Ovary (tissue), 3 donors: ENCODE results near the gene CHMP5.

Experiments used
- CTCF ChIP-seq, 3 donors: fragments of 450-650 bp in 2 of 3; fragments of 200-600 bp in 1 of 3; IDR thresholded peaks; one replicate each; pipeline versions ENCODE4 v1.5.1 to v1.8.0; 2016 to 2022; ENCODE audit warnings: antibody characterized with exemption in 3 of 3, mild to moderate bottlenecking in 1 of 3
- EP300 ChIP-seq: sonication (generic); formaldehyde crosslinking; IDR thresholded peaks from one replicate; pipeline ENCODE4 v1.6.1; 2017; ENCODE audit warnings: antibody characterized with exemption
- POLR2A ChIP-seq: fragments of 450-650 bp; IDR thresholded peaks from one replicate; pipeline ENCODE4 v1.6.1; 2017; ENCODE audit warnings: antibody characterized with exemption, mild to moderate bottlenecking, moderate library complexity
- donor health status: DM: no; HTN: no; CAD: no.

DNA sequence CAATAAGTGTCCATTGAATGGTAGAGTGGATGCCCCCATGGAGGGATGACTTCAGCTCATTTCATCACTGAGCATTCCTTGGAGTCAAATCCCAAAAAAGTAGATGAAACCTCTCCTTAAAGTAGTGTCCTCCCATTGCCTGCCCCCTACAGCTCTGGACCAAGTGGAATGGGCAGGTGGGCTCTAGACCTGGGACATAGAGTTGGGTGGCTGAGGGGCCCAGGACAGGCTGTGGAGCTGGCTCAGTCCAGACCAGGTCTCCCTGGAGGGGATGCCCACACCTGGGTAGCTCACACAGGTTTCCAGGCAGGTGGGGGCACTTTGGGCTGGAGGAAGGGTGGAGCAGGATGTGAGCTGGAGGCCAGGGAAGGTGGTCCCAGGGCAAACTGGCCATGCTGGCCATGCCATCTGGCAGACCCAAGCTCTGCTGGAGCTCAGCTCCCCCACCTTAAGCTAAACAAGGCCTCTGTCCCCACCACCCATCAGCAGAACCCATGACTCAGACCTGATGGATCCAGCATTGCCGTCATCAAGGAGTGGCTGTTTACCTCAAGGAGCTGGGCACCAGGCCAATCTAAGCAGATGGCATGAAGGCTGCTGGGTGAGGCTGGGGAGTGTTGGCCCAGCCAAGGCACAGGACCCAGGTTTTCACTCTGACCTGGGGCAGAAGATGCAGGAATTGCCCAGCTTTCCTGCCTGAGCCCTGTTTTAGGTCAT is 31.1 kb upstream of the CHMP5 start:
- no peak for TF ChIP-seq POLR2A
- no peak for TF ChIP-seq CTCF (IDR thresholded peaks at IDR 0.05)
- no peak for TF ChIP-seq EP300
